GM12801 (cell line): Measurements from ENCODE around the gene FGF18.

Experiments
- CTCF ChIP-seq: IDR thresholded peaks from one replicate; pipeline ENCODE4 v1.5.1; 2011; ENCODE audit warnings: control low read depth; ENCODE audit not compliant: insufficient read length; ENCODE audit errors: extremely low read depth

The FGF18 gene

DNA sequence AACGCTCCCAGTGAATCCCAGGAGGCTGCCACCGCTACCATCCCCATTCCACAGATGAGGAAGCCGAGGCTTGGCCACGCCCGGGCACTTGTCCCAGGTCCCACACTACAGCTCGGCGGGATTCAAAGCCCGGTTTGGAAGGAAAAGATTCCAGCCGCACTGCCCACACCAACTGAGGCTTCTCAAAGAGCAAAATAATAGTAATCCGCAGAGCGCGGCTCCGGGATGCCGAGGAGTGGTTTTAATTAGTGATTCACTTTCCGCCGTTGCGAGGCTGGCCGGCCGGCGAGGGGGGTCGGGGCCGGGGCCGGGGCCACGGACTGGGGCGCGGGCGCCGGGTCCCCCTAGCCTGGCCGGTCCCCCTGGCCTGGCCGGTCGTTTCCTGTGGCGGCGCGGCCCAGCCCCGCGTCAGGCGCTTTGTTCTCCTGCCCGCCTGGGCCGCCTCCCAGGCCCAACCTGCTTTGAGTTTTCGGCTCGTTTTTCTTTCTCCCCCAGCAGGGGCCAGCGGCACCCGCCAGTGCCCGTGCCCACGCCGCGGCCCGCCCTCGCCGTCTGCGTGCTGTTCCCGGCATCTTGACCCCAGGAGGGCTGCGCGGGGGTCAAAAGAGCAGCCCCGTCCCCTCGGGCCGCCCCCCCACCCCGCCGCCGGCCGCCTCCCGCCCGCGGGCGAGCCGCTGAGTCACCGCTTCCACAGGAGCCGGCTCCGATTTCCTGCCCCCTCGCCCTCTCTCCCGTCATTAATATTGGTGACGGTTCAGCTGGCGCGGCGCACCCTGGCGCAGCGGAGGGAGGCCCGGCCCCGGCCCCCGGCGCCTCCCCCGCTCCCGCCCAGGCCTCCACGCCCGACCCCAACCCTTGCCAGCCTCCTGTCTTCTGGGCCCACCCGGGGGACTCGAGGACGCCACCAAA is 31.2 kb downstream of the FGF18 start:
- TF ChIP-seq CTCF, result no peak

- no peak for TF ChIP-seq CTCF
Observed at GRCh38 chr5:171451421-171451820, 32.0 kb downstream of the FGF18 start.

DNA sequence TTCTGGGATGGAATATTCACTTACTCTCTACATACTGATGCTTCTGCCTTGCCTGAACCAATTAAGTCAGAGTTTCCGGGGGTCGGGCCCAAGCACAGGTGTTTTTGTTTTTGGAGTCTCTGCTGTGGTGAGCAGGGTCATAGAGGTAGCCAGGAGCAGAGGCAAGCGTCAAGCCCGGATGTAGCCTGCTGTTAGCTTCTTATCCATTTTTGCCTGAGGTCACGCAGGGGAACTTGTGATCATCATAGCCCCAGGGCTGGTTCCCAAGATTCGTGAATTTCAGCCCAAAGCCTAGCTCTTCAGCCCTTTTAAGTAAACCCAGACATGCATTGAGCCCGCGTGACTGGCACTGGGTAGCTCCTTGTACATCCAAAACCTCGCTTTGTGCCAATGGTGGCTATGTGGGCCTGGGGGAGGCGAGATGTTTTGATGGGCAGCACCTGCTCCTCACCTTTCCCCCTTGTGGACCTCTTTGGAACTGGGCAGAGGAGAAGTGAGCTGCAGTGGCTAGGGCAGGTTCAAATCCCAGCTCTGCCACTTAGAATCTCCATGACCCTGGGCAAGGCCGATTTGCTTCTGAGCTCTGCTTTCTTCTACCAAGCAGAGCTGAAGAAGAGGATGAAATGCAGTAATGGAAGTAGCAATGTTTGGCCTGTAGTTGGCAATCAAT is 33.7 kb downstream of the FGF18 start:
- no peak for TF ChIP-seq CTCF

DNA sequence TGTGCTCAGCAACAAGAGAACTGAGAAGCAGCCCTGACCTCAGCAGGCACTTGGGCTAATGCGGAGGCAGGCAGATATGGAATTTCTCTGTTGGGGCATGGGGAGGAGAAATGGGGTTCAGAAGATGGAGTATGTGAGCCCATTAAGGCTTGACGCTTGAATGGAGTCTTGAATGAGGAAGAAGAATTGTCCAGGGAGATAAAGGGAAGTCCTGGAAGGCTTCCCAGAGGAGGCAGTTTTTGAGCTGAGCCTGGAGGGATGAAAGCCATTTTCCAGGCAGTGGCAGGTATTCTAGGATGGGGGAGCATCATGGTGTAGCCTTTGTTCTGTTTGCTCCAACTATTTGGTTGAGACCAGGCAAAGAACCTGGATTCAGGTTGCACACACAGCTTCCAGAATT is 34.5 kb downstream of the FGF18 start:
- TF ChIP-seq CTCF, result no peak

GRCh38 chr5:171454549-171454948 is 35.1 kb downstream of the FGF18 start:
- no peak for TF ChIP-seq CTCF

- no peak for TF ChIP-seq CTCF
Observed at GRCh38 chr5:171455522-171455921, 36.1 kb downstream of the FGF18 start.

- no peak for TF ChIP-seq CTCF
Observed at GRCh38 chr5:171457208-171457981, 37.9 kb downstream of the FGF18 start.
